ENCODE measurements around the gene CALHM4. TPM values are rescaled to one million over a fixed set of nuclear protein-coding genes. Genes with fewer than 3 reads are reported as not detected.

CALHM4 gene
- polyA plus RNA-seq, 1 of the 3 experiments (the other 2 are of a cell fraction), result not detected

GRCh38 chr6:116543149-116543548 lies 10.4 kb upstream of the CALHM4 start:
- H3F3A ChIP-seq (replicated peaks; ENCODE audit: insufficient read depth), result no peaks in the 10 kb centered on the region
- POLR2A ChIA-PET, result interaction anchor here (0.6 kb wide), 1 partner anchor 20 kb away, joined by 3 read pairs; no protein-coding TSS in a partner anchor
- CTCF ChIA-PET, result interaction anchor here (2.6 to 7.4 kb wide), 4 partner anchors 9 to 274 kb away, joined by 15 to 60 read pairs (median 16); no protein-coding TSS in a partner anchor

More at GRCh38 chr6:116543149-116543548, 10.4 kb upstream of the CALHM4 start:
- Histone ChIP-seq H3K9me2 (no peaks in the 10 kb centered on the region), H2AFZ (ENCODE audit: low read depth) (no peak overlapping the region), H3K4me3 (ENCODE audit: low read depth in 2 of 2, low read length in 1 of 2) (no peak overlapping the region), H4K20me1 (ENCODE audit: insufficient read depth) (no peaks in the 10 kb centered on the region), H3K36me3 (replicated peaks in 1 of 2; ENCODE audit: control insufficient read depth in 1 of 2, insufficient read depth in 2 of 2, low read length in 1 of 2) (no peaks in the 10 kb centered on the region), H3K4me1 (ENCODE audit: control insufficient read depth in 1 of 2, insufficient read depth in 2 of 2, low read depth in 1 of 2, low read length in 1 of 2) (no peaks in the 10 kb centered on the region; a peak in 1 of 4 replicates), H3K4me2 (no peak overlapping the region), H3K27me3 (ENCODE audit: insufficient read depth) (no peaks in the 10 kb centered on the region), H3K79me2 (ENCODE audit: insufficient read depth) (no peaks in the 10 kb centered on the region), H3K9me3 (no peaks in the 10 kb centered on the region), H3K9ac (no peak overlapping the region), H3K27ac (ENCODE audit: low read depth in 2 of 2, low read length in 1 of 2) (no peak overlapping the region)
- DNase-seq, result no peak
- TF ChIP-seq RAD21 (IDR thresholded peaks at IDR 0.05; ENCODE audit: low read length) (no peak), SIN3A (IDR thresholded peaks at IDR 0.05; ENCODE audit: borderline replicate concordance, low read depth, low read length) (no peak), ZBTB33 (IDR thresholded peaks at IDR 0.05; ENCODE audit: borderline replicate concordance, low read depth) (no peak), POLR2AphosphoS5 (IDR thresholded peaks at IDR 0.05; ENCODE audit: low read depth, low read length) (no peak), RFX5 (IDR thresholded peaks at IDR 0.05; ENCODE audit: low read length) (no peak), GABPA (IDR thresholded peaks at IDR 0.05; ENCODE audit: low read depth) (no peak), MEF2A (IDR thresholded peaks at IDR 0.05; ENCODE audit: borderline replicate concordance, low read depth) (no peak), SMC3 (IDR thresholded peaks at IDR 0.05; ENCODE audit: low read depth, low read length) (no peak), GATA2 (CRISPR knock-in tag; IDR thresholded peaks at IDR 0.05) (no peak), RCOR1 (IDR thresholded peaks at IDR 0.05; ENCODE audit: low read length) (no peak), JUND (IDR thresholded peaks at IDR 0.05) (no peak), TCF12 (IDR thresholded peaks at IDR 0.05) (no peak), FOSL2 (IDR thresholded peaks at IDR 0.05; ENCODE audit: borderline replicate concordance, low read depth) (no peak), IRF3 (IDR thresholded peaks at IDR 0.05; ENCODE audit: low read depth, low read length) (no peak), CHD2 (IDR thresholded peaks at IDR 0.05; ENCODE audit: low read length, partially characterized antibody) (no peak)
- TF ChIP-seq, protein P1, sequence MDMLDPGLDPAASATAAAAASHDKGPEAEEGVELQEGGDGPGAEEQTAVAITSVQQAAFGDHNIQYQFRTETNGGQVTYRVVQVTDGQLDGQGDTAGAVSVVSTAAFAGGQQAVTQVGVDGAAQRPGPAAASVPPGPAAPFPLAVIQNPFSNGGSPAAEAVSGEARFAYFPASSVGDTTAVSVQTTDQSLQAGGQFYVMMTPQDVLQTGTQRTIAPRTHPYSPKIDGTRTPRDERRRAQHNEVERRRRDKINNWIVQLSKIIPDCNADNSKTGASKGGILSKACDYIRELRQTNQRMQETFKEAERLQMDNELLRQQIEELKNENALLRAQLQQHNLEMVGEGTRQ (IDR thresholded peaks at IDR 0.05; ENCODE audit: borderline replicate concordance, low read depth, low read length), result no peak
- TF ChIP-seq, protein P2, sequence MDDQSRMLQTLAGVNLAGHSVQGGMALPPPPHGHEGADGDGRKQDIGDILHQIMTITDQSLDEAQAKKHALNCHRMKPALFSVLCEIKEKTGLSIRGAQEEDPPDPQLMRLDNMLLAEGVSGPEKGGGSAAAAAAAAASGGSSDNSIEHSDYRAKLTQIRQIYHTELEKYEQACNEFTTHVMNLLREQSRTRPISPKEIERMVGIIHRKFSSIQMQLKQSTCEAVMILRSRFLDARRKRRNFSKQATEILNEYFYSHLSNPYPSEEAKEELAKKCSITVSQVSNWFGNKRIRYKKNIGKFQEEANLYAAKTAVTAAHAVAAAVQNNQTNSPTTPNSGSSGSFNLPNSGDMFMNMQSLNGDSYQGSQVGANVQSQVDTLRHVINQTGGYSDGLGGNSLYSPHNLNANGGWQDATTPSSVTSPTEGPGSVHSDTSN (IDR thresholded peaks at IDR 0.05), result no peak
- TF ChIP-seq, protein P3, sequence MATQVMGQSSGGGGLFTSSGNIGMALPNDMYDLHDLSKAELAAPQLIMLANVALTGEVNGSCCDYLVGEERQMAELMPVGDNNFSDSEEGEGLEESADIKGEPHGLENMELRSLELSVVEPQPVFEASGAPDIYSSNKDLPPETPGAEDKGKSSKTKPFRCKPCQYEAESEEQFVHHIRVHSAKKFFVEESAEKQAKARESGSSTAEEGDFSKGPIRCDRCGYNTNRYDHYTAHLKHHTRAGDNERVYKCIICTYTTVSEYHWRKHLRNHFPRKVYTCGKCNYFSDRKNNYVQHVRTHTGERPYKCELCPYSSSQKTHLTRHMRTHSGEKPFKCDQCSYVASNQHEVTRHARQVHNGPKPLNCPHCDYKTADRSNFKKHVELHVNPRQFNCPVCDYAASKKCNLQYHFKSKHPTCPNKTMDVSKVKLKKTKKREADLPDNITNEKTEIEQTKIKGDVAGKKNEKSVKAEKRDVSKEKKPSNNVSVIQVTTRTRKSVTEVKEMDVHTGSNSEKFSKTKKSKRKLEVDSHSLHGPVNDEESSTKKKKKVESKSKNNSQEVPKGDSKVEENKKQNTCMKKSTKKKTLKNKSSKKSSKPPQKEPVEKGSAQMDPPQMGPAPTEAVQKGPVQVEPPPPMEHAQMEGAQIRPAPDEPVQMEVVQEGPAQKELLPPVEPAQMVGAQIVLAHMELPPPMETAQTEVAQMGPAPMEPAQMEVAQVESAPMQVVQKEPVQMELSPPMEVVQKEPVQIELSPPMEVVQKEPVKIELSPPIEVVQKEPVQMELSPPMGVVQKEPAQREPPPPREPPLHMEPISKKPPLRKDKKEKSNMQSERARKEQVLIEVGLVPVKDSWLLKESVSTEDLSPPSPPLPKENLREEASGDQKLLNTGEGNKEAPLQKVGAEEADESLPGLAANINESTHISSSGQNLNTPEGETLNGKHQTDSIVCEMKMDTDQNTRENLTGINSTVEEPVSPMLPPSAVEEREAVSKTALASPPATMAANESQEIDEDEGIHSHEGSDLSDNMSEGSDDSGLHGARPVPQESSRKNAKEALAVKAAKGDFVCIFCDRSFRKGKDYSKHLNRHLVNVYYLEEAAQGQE (IDR thresholded peaks at IDR 0.05; ENCODE audit: low read depth, low read length), result no peak
